Tibial artery (tissue), 4 donors: ENCODE data around the gene MICAL3.

ENCODE experiments used
- DNase-seq, 2 donors: peaks; one replicate each; pipeline ENCODE4 v3.0.0-alpha.2; 2019
- H3K27ac ChIP-seq, 2 donors: fragments of 200-600 bp; sonication (generic) in 1 of 2; 1 replicate in 1 of 2; 2 replicates in 1 of 2; pipeline ENCODE4 v1.5.1; 2018 to 2019; ENCODE audit warnings: mild to moderate bottlenecking in 1 of 2
- H3K27me3 ChIP-seq, 2 donors: fragments of 200-600 bp; sonication (generic) in 1 of 2; one replicate each; pipeline versions ENCODE4 v1.5.1 to v1.6.0; 2016 to 2019
- H3K36me3 ChIP-seq, 3 donors: fragments of 200-600 bp; sonication (generic) in 2 of 3; one replicate each; pipeline ENCODE4 v1.5.1; 2016 to 2019; ENCODE audit warnings: mild to moderate bottlenecking in 2 of 3
- H3K4me1 ChIP-seq, 4 donors: fragments of 200-600 bp; sonication (generic) in 2 of 4; 1 replicate in 3 of 4; 2 replicates in 1 of 4; pipeline ENCODE4 v1.5.1; 2016 to 2019
- H3K4me3 ChIP-seq, 2 donors: fragments of 200-600 bp; sonication (generic) in 1 of 2; 1 replicate in 1 of 2; 2 replicates in 1 of 2; pipeline ENCODE4 v1.5.1; 2018 to 2019; ENCODE audit warnings: mild to moderate bottlenecking in 2 of 2
- H3K9me3 ChIP-seq, 3 donors: fragments of 200-600 bp; sonication (generic) in 1 of 3; one replicate each; pipeline ENCODE4 v1.5.1; 2016 to 2019
- intact Hi-C: fragments of 100-400 bp; cut with DNase I; formaldehyde crosslinking; loops from one replicate; pipeline ENCODE4 v1.15.0; 2023; ENCODE audit warnings: low total_unique reads
- TF ChIP-seq, protein P1 (sequence below), 2 experiments: fragments of 200-600 bp in 1 of 2; fragments of 450-650 bp in 1 of 2; IDR thresholded peaks; one replicate each; pipeline ENCODE4 v1.5.1; 2017 to 2019; ENCODE audit warnings: antibody characterized with exemption in 2 of 2, mild to moderate bottlenecking in 1 of 2, moderate library complexity in 1 of 2

Gene MICAL3

DNA sequence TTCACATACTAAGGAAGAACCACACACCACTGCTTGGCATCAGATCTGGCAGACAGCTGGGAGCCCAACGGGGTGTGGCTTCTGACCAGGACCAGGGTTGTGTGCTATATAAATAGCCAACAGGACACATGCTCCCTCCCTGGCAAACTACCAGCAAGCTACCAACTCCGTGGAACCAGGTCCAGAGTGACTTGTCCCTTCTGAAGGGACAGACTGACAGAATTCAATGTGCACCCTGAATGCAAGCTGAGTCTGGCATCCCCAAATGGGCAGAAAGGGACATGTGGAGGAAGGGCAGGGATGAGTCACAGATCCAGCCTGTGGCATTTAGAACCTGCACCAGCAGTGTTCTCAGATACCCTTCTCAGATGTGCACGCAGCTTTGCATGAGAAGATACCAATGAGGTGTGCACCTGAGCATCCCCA lies 92.9 kb downstream of the MICAL3 start:
- Histone ChIP-seq H3K27me3 (no peaks in the 10 kb centered on the region), H3K4me1 (peaks cover 4 to 20% (median 14%) of the 10 kb centered on the region in 4 donors), H3K36me3 (no peaks in the 10 kb centered on the region), H3K9me3 (no peaks in the 10 kb centered on the region), H3K27ac (no peak overlapping the region), H3K4me3 (no peak overlapping the region)
- intact Hi-C loops, result no loop called here
- no peak for DNase-seq
- TF ChIP-seq, protein P1, sequence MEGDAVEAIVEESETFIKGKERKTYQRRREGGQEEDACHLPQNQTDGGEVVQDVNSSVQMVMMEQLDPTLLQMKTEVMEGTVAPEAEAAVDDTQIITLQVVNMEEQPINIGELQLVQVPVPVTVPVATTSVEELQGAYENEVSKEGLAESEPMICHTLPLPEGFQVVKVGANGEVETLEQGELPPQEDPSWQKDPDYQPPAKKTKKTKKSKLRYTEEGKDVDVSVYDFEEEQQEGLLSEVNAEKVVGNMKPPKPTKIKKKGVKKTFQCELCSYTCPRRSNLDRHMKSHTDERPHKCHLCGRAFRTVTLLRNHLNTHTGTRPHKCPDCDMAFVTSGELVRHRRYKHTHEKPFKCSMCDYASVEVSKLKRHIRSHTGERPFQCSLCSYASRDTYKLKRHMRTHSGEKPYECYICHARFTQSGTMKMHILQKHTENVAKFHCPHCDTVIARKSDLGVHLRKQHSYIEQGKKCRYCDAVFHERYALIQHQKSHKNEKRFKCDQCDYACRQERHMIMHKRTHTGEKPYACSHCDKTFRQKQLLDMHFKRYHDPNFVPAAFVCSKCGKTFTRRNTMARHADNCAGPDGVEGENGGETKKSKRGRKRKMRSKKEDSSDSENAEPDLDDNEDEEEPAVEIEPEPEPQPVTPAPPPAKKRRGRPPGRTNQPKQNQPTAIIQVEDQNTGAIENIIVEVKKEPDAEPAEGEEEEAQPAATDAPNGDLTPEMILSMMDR (IDR thresholded peaks at IDR 0.05), result no peak

- Histone ChIP-seq H3K27ac (no peak overlapping the region), H3K36me3 (no peaks in the 10 kb centered on the region), H3K27me3 (no peaks in the 10 kb centered on the region), H3K4me1 (peaks cover 4 to 28% (median 16%) of the 10 kb centered on the region in 4 donors), H3K4me3 (no peak overlapping the region), H3K9me3 (no peaks in the 10 kb centered on the region)
- TF ChIP-seq, protein P1 (IDR thresholded peaks at IDR 0.05), result no peak
- DNase-seq, result no peak
- intact Hi-C loops, result no loop called here
These were observed 93.7 kb downstream of the MICAL3 start for GRCh38 chr22:17930455-17931313.

DNA sequence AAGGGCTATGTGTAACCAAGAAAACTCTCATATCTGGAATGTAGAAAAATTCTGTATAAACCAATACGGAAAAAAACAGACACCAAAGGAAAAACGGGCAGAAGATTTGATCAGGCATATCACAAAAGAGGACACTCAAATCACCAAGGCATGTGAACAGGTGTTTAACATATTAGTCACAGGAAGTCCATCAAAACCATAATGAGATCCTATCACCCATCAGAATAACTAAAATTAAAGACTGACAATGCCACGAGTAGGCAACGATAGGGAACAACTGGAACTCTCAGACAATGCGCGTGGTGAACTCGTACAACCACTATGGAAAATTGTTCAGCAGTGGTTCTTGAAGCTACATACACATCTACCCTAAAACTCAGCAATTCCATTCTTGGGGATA lies 94.5 kb downstream of the MICAL3 start:
- H3K27ac ChIP-seq, result no peak overlapping the region
- TF ChIP-seq, protein P1 (IDR thresholded peaks at IDR 0.05), result no peak
- peaks cover 4 to 35% (median 22%) of the 10 kb centered on the region in 4 donors for H3K4me1 ChIP-seq
- intact Hi-C loops, result no loop called here
- no peaks in the 10 kb centered on the region for H3K36me3 ChIP-seq
- DNase-seq, result no peak
- no peak overlapping the region for H3K4me3 ChIP-seq
- no peaks in the 10 kb centered on the region for H3K9me3 ChIP-seq
- no peaks in the 10 kb centered on the region for H3K27me3 ChIP-seq

GRCh38 chr22:17928391-17928790 lies 96.0 kb downstream of the MICAL3 start:
- TF ChIP-seq, protein P1 (IDR thresholded peaks at IDR 0.05), result no peak
- intact Hi-C loops, result no loop called here
- no peak overlapping the region for H3K4me3 ChIP-seq
- no peak for DNase-seq
- no peaks in the 10 kb centered on the region for H3K9me3 ChIP-seq
- no peaks in the 10 kb centered on the region for H3K27me3 ChIP-seq
- H3K27ac ChIP-seq, result no peak overlapping the region
- peaks cover 4 to 50% (median 37%) of the 10 kb centered on the region in 4 donors for H3K4me1 ChIP-seq
- no peaks in the 10 kb centered on the region for H3K36me3 ChIP-seq

- Histone ChIP-seq H3K4me3 (no peak overlapping the region), H3K4me1 (peaks cover 4 to 64% (median 49%) of the 10 kb centered on the region in 4 donors), H3K27me3 (no peaks in the 10 kb centered on the region), H3K9me3 (no peaks in the 10 kb centered on the region), H3K36me3 (no peaks in the 10 kb centered on the region), H3K27ac (no peak overlapping the region)
- no peak for DNase-seq
- TF ChIP-seq, protein P1 (IDR thresholded peaks at IDR 0.05), result no peak
- intact Hi-C loops, result no loop called here
These were observed 97.3 kb downstream of the MICAL3 start for GRCh38 chr22:17927062-17927461.
